Liver (tissue), 3 donors: ENCODE results near the gene NLGN1.

Experiments used
- ATF3 ChIP-seq: IDR thresholded peaks from 2 replicates; pipeline ENCODE4 v1.6.1; 2016; ENCODE audit warnings: antibody characterized with exemption
- EGR1 ChIP-seq, 2 donors: IDR thresholded peaks; 2 replicates each; pipeline ENCODE4 v1.6.1; 2016 to 2018; ENCODE audit warnings: antibody characterized with exemption in 2 of 2, low read depth in 2 of 2
- HNF4G ChIP-seq: IDR thresholded peaks from 2 replicates; pipeline ENCODE4 v1.6.1; 2016; ENCODE audit warnings: antibody characterized with exemption
- JUND ChIP-seq, 2 donors: IDR thresholded peaks; 2 replicates each; pipeline ENCODE4 v1.6.1; 2016; ENCODE audit warnings: antibody characterized with exemption in 2 of 2
- RAD21 ChIP-seq, 2 donors: IDR thresholded peaks; 2 replicates each; pipeline ENCODE4 v1.6.1; 2016; ENCODE audit warnings: antibody characterized with exemption in 2 of 2, mild to moderate bottlenecking in 2 of 2
- REST ChIP-seq: IDR thresholded peaks from 2 replicates; pipeline ENCODE4 v1.6.1; 2016; ENCODE audit warnings: antibody characterized with exemption, mild to moderate bottlenecking
- RXRA ChIP-seq, 2 donors: IDR thresholded peaks; 2 replicates each; pipeline ENCODE4 v1.6.1; 2017 to 2018; ENCODE audit warnings: antibody characterized with exemption in 2 of 2, mild to moderate bottlenecking in 1 of 2
- SP1 ChIP-seq: IDR thresholded peaks from 2 replicates; pipeline ENCODE4 v1.6.1; 2018; ENCODE audit warnings: antibody characterized with exemption, mild to moderate bottlenecking
- TAF1 ChIP-seq: conservative IDR thresholded peaks from 2 replicates; pipeline ENCODE4 v1.6.1; 2016; ENCODE audit warnings: antibody characterized with exemption, mild to moderate bottlenecking
- YY1 ChIP-seq: IDR thresholded peaks from 2 replicates; pipeline ENCODE4 v1.6.1; 2016; ENCODE audit warnings: antibody characterized with exemption, mild to moderate bottlenecking
- TF ChIP-seq, protein P1 (sequence below): fragments of 150-350 bp; IDR thresholded peaks from 2 replicates; pipeline ENCODE4 v1.5.1; 2017; ENCODE audit warnings: improper control_type of control experiment, low read depth, low read length; ENCODE audit not compliant: missing input control
- donor health status: healthy.
- donor health status: healthy.

DNA sequence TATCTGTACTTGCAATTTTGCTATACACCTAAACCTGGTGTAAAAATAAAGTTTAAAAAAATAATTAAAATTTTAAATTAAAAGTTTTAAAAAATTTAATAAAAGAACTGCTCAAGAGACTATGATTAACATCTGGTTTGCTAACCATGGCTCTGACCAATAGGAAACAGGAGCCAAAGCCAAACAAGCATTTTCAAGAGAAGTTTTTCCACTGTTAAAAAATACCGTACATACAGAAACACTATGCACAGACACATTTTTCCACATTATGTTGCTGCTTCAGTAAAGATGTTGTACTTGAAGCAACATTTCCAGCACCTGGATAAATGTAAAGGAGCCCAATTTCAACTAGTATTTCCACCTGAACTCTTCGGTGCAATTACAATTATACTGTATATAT, 917.7 kb downstream of the NLGN1 start:
- TF ChIP-seq, protein P1, sequence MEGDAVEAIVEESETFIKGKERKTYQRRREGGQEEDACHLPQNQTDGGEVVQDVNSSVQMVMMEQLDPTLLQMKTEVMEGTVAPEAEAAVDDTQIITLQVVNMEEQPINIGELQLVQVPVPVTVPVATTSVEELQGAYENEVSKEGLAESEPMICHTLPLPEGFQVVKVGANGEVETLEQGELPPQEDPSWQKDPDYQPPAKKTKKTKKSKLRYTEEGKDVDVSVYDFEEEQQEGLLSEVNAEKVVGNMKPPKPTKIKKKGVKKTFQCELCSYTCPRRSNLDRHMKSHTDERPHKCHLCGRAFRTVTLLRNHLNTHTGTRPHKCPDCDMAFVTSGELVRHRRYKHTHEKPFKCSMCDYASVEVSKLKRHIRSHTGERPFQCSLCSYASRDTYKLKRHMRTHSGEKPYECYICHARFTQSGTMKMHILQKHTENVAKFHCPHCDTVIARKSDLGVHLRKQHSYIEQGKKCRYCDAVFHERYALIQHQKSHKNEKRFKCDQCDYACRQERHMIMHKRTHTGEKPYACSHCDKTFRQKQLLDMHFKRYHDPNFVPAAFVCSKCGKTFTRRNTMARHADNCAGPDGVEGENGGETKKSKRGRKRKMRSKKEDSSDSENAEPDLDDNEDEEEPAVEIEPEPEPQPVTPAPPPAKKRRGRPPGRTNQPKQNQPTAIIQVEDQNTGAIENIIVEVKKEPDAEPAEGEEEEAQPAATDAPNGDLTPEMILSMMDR, result no peak
- TF ChIP-seq YY1 (no peak), JUND (IDR thresholded peaks at IDR 0.05) (no peak), RAD21 (IDR thresholded peaks at IDR 0.05) (no peak), HNF4G (no peak), REST (no peak), EGR1 (IDR thresholded peaks at IDR 0.05; ENCODE audit: low read depth in 2 of 2) (no peak), ATF3 (no peak), TAF1 (no peak), RXRA (IDR thresholded peaks at IDR 0.05) (no peak), SP1 (no peak)
